Kidney (tissue), 14 donors: ENCODE measurements around the gene MCTP2. TPM values are rescaled to one million over a fixed set of nuclear protein-coding genes. Genes with fewer than 3 reads are reported as not detected.

Experiments
- DNase-seq, 5 donors: peaks; one replicate each; pipeline ENCODE4 v3.0.0-alpha.2; 2013 to 2020
- FAIRE-seq: peaks from 2 replicates; lab custom pipeline; 2012; peaks lifted over from hg19 to GRCh38; lab: Jason Lieb, UNC
- H3K27ac ChIP-seq, 2 donors: one replicate each; pipeline ENCODE4 v1.7.0; 2013; ENCODE audit warnings: low read depth in 2 of 2, low read length in 2 of 2, inconsistent platforms in 1 of 2
- H3K27me3 ChIP-seq: one replicate; pipeline ENCODE4 v1.7.1; 2013; ENCODE audit warnings: low read length, inconsistent platforms; ENCODE audit not compliant: control insufficient read depth, insufficient read depth
- H3K36me3 ChIP-seq, 3 donors: one replicate each; pipeline versions ENCODE4 v1.7.0 to v1.7.1; 2013; ENCODE audit warnings: low read length in 3 of 3, control low read depth in 1 of 3, inconsistent platforms in 1 of 3; ENCODE audit not compliant: insufficient read depth in 3 of 3, control insufficient read depth in 2 of 3
- H3K4me1 ChIP-seq, 3 donors: one replicate each; pipeline versions ENCODE4 v1.7.0 to v1.7.1; 2013; ENCODE audit warnings: low read length in 3 of 3, inconsistent platforms in 1 of 3, low read depth in 1 of 3; ENCODE audit not compliant: control insufficient read depth in 2 of 3, insufficient read depth in 2 of 3
- H3K4me3 ChIP-seq, 3 donors: one replicate each; pipeline versions ENCODE4 v1.7.0 to v1.8.1; 2013; ENCODE audit warnings: low read length in 3 of 3, control low read depth in 1 of 3, inconsistent platforms in 1 of 3
- H3K9ac ChIP-seq, 3 donors: one replicate each; pipeline versions ENCODE4 v1.7.0 to v1.7.1; 2013; ENCODE audit warnings: low read length in 3 of 3, control low read depth in 1 of 3, inconsistent platforms in 1 of 3
- H3K9me3 ChIP-seq, 3 donors: one replicate each; pipeline versions ENCODE4 v1.7.0 to v1.7.1; 2013; ENCODE audit warnings: low read length in 3 of 3, control low read depth in 1 of 3, inconsistent platforms in 1 of 3; ENCODE audit not compliant: control insufficient read depth in 2 of 3, insufficient read depth in 1 of 3
- intact Hi-C: fragments of 100-400 bp; cut with DNase I; formaldehyde crosslinking; loops from one replicate; pipeline ENCODE4 v1.11.1; 2022
- polyA plus RNA-seq: library from polyadenylated mRNA; stranded (reverse); fragments of 350-450 nt; fragmentation: Illumina TruSeq; extraction: RNeasy Lipid Tissue Mini Kit (QIAGEN cat#74804); gene quantifications from one replicate; pipeline ENCODE4 v1.2.3, GENCODE V29; 2014; ENCODE audit warnings: low read depth, low replicate concordance; ENCODE audit not compliant: insufficient read depth
- total RNA-seq: library from RNA; stranded (reverse); fragmentation: NEBNext Ultra II Directional; extraction: Animal tissue kit (Norgen Biotek cat#: 25700); gene quantifications from one replicate; pipeline ENCODE4 v1.2.1, GENCODE V29; 2021
- TF ChIP-seq, protein P1 (sequence below): IDR thresholded peaks from 3 replicates; pipeline ENCODE4 v1.5.1; 2012; ENCODE audit warnings: mild to moderate bottlenecking, moderate library complexity, borderline replicate concordance; ENCODE audit not compliant: insufficient read depth; ENCODE audit errors: extremely low read depth
- donor health status: control.
- donor health status: control.
- donor health status: control.
- donor health status: control.
- donor health status: control.
- donor health status: DM: yes; HTN: yes; CAD: no.
- donor health status: Normal renal cell carcinoma (clear cell type).

The MCTP2 gene
- total and polyA plus RNA-seq, 2 donors from 2014 or later, result 1.2 to 21.1 TPM

DNA sequence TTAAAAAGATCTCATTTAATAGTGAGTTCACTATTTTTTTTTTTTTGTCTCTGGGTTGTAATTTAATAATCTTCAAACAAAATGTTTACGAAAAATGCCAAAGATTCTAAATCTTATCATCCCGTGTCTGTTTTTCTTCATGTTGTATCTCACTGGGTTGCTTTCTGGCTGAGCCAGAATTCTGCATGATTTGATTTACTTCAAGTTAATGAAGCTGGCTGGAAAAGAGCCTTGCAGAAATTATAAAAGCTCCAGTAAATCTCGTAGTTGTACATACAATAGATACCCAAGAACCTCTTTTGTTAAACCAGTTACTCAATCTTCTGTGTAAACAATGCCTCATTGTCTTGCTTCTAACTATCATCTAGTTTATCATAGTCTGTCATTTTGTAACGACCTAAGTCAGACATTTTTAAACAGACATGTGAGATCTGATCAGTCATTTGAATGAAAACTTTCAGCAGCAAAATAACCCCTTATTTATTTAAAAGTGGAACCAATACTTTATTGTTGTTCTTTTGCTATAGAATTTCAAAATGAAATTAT lies 249.0 kb downstream of the MCTP2 start:
- intact Hi-C loops, result no loop called here
- Histone ChIP-seq H3K4me3 (no peak overlapping the region), H3K9ac (no peak overlapping the region), H3K27ac (no peak overlapping the region), H3K4me1 (no peaks in the 10 kb centered on the region), H3K9me3 (no peaks in the 10 kb centered on the region), H3K27me3 (no peaks in the 10 kb centered on the region), H3K36me3 (no peaks in the 10 kb centered on the region)
- DNase-seq, result peak in 2 of 5 donors; percentile 27 to 53
- no peak for FAIRE-seq
- TF ChIP-seq, protein P1, sequence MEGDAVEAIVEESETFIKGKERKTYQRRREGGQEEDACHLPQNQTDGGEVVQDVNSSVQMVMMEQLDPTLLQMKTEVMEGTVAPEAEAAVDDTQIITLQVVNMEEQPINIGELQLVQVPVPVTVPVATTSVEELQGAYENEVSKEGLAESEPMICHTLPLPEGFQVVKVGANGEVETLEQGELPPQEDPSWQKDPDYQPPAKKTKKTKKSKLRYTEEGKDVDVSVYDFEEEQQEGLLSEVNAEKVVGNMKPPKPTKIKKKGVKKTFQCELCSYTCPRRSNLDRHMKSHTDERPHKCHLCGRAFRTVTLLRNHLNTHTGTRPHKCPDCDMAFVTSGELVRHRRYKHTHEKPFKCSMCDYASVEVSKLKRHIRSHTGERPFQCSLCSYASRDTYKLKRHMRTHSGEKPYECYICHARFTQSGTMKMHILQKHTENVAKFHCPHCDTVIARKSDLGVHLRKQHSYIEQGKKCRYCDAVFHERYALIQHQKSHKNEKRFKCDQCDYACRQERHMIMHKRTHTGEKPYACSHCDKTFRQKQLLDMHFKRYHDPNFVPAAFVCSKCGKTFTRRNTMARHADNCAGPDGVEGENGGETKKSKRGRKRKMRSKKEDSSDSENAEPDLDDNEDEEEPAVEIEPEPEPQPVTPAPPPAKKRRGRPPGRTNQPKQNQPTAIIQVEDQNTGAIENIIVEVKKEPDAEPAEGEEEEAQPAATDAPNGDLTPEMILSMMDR, result no peak

DNA sequence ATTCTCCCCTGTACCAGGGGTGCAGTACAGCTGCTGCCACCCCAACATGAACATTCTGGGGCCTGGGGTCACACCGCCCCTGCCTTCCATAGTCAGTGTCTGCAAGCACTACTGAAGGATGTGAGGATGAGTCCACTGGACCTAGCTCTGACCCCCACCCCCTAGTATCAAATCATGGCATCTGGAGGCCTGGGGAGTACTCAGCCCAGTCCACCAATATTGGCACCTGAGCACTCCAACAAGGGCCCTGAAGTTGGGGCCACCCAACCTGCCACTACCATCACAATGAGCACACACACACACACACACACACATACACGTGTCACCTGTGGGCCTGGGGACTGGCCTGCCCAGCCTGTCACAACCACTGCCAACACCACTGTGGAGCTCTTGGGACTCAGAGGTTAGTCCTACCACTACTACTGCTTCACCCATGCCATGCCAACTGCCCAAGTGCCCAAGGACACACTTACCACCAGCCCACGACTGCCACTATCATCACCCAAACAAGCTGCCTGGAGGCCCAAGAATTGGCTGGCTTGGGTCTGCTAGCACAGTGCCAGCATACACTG lies 253.9 kb downstream of the MCTP2 start:
- intact Hi-C loops, result no loop called here

DNA sequence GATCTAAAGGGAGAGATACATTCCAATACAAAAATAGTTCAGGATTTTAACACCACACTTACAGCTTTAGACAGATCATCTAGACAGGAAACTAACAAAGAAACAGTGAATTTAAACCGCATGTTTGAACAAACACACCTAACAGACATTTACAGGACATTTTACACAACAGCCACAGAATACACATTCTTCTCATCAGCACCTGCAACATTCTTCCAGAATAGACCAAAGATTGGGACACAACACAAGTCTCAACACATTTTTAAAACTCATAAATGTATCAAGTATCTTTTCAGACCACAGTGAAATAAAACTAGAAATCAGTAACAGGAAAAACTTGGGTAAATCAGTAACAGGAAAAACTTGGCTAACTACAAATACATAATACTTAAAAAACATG lies 256.3 kb downstream of the MCTP2 start:
- no peak overlapping the region for H3K27ac ChIP-seq
- TF ChIP-seq, protein P1, result no peak

More for the DNA sequence above, 253.9 kb downstream of the MCTP2 start:
- Histone ChIP-seq H3K27me3 (no peaks in the 10 kb centered on the region), H3K4me1 (no peaks in the 10 kb centered on the region), H3K27ac (no peak overlapping the region), H3K36me3 (no peaks in the 10 kb centered on the region), H3K9ac (no peak overlapping the region), H3K9me3 (no peaks in the 10 kb centered on the region), H3K4me3 (no peak overlapping the region)
- FAIRE-seq, result no peak
- TF ChIP-seq, protein P1, result no peak
- DNase-seq, result no peak

More for the DNA sequence above, 256.3 kb downstream of the MCTP2 start:
- H3K9ac ChIP-seq, result no peak overlapping the region
- intact Hi-C loops, result no loop called here
- DNase-seq, result peak in 1 of 5 donors; percentile 48
- no peak for FAIRE-seq
- no peaks in the 10 kb centered on the region for H3K9me3 ChIP-seq
- H3K36me3 ChIP-seq, result no peaks in the 10 kb centered on the region
- H3K4me3 ChIP-seq, result no peak overlapping the region
- no peaks in the 10 kb centered on the region for H3K4me1 ChIP-seq
- H3K27me3 ChIP-seq, result no peaks in the 10 kb centered on the region
